Measurements from ENCODE around the gene OPALIN. TPM values are rescaled to one million over a fixed set of nuclear protein-coding genes. Genes with fewer than 3 reads are reported as not detected.

OPALIN gene
- total and polyA plus RNA-seq, 9 of the 15 experiments (the other 6 are each of a cell fraction or from before 2014, with no cell fraction given): not detected

DNA sequence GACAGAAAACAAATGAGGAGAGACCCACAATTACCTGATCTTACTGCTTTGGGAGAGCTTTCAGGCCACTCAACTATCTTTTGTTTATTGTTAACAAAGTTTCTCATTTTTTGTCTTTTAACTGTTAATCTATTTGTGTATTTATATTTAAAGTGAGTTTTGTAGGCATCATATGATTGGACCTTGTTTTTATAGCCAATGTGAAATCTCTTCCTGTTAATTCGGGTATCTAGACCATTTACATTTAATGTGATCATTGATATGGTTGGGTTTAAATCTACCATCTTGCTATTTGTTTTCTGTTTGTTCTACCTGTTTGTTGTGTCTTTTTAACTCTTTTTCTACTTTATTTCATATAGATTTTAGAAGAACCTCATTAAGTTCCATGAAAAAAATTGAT lies 12.5 kb downstream of the OPALIN start:
- no TSS peak for BruUV-seq (replicated peaks)
- Histone ChIP-seq H3K9ac (ENCODE audit: insufficient read depth in 1 of 2, low read depth in 2 of 2, low read length in 2 of 2) (no peak overlapping the region), H4K20me1 (replicated peaks; ENCODE audit: control insufficient read depth, insufficient read depth, low read length) (no peaks in the 10 kb centered on the region; the same call in 1 of the 2 replicates), H2AFZ (ENCODE audit: low read depth, low read length) (no peak overlapping the region), H3K4me1 (replicated peaks in 1 of 2; ENCODE audit: control insufficient read depth in 2 of 2, insufficient read depth in 2 of 2, low read length in 2 of 2) (no peaks in the 10 kb centered on the region), H3K79me2 (ENCODE audit: control insufficient read depth, insufficient read depth, low read length) (no peaks in the 10 kb centered on the region), H3K9me1 (ENCODE audit: control insufficient read depth, insufficient read depth, low read length) (no peaks in the 10 kb centered on the region), H3K27ac (ENCODE audit: extremely low read depth, low read depth, low read length) (no peak overlapping the region), H3K9me3 (replicated peaks; ENCODE audit: control insufficient read depth, insufficient read depth, low read depth, low read length) (no peaks in the 10 kb centered on the region), H3K4me2 (ENCODE audit: insufficient read depth, low read length) (no peak overlapping the region), H3K4me3 (no peak overlapping the region), H3K36me3 (ENCODE audit: control insufficient read depth, insufficient read depth, low read length) (no peaks in the 10 kb centered on the region), H3K27me3 (ENCODE audit: control insufficient read depth in 2 of 2, insufficient read depth in 2 of 2, low read length in 2 of 2) (no peaks in the 10 kb centered on the region)
- no peak for ATAC-seq
- in situ Hi-C loops (cut with MboI) (loop anchor here (10.0 kb wide), 1 partner anchor 1659 kb away; no protein-coding TSS in a partner anchor), intact Hi-C loops (cut with micrococcal nuclease) (no loop called here)
- no peak for FAIRE-seq
- CTCF ChIA-PET (ENCODE audit: low intra/inter-chr PET ratio): no interaction called here
- DNase-seq (ENCODE audit: extremely low read depth in 1 of 4, low spot score in 3 of 4): no peak
- POLR2A ChIA-PET: no interaction called here
- WGBS (ENCODE audit: insufficient coverage, low coverage, missing lambda C conversion rate): 0% methylated on average over 1 of the region's 1 CpG
- TF ChIP-seq ZNF507 (tag; conservative IDR thresholded peaks at IDR 0.05) (peak; percentile 70), CLOCK (CRISPR knock-in tag; IDR thresholded peaks at IDR 0.05; ENCODE audit: borderline replicate concordance) (no peak), PCBP1 (IDR thresholded peaks at IDR 0.05; ENCODE audit: low read depth, low read length, poor library complexity, severe bottlenecking) (no peak)

All from K562 (cell line).